GM12891 (cell line): ENCODE measurements around the gene CREB3L2.

Experiments used
- DNase-seq: peaks from one replicate; pipeline ENCODE4 v3.0.0; 2011; ENCODE audit warnings: low spot score; ENCODE audit not compliant: insufficient read length
- FAIRE-seq: peaks from 2 replicates; lab custom pipeline; 2011; peaks lifted over from hg19 to GRCh38; lab: Jason Lieb, UNC
- PAX5 ChIP-seq: IDR thresholded peaks from 2 replicates; pipeline ENCODE4 v1.6.1; 2011; ENCODE audit warnings: low read length, moderate library complexity, mild to moderate bottlenecking; ENCODE audit not compliant: insufficient read depth, severe bottlenecking
- POLR2A ChIP-seq: IDR thresholded peaks from 2 replicates; pipeline ENCODE4 v1.6.1; 2011; ENCODE audit warnings: low read depth, low read length, control low read depth
- POLR2AphosphoS5 ChIP-seq: IDR thresholded peaks from 2 replicates; pipeline ENCODE4 v1.6.1; 2011; ENCODE audit warnings: low read depth, low read length, control low read depth
- POU2F2 ChIP-seq: IDR thresholded peaks from 2 replicates; pipeline ENCODE4 v1.6.1; 2011; ENCODE audit warnings: low read depth, mild to moderate bottlenecking, control low read depth, low read length, moderate library complexity
- SPI1 ChIP-seq: IDR thresholded peaks from 2 replicates; pipeline ENCODE4 v1.6.1; 2011; ENCODE audit warnings: low read depth, low read length, control low read depth
- TAF1 ChIP-seq: IDR thresholded peaks from 2 replicates; pipeline ENCODE4 v1.6.1; 2011; ENCODE audit warnings: low read depth, low read length, control low read depth

Gene CREB3L2

GRCh38 chr7:137992550-137993394 is 9.1 kb downstream of the CREB3L2 start:
- no peak for FAIRE-seq
- no peak for DNase-seq
- peak; percentile 53; the same call in 1 of the 2 replicates for TF ChIP-seq POU2F2
- no peak for TF ChIP-seq POLR2AphosphoS5

DNA sequence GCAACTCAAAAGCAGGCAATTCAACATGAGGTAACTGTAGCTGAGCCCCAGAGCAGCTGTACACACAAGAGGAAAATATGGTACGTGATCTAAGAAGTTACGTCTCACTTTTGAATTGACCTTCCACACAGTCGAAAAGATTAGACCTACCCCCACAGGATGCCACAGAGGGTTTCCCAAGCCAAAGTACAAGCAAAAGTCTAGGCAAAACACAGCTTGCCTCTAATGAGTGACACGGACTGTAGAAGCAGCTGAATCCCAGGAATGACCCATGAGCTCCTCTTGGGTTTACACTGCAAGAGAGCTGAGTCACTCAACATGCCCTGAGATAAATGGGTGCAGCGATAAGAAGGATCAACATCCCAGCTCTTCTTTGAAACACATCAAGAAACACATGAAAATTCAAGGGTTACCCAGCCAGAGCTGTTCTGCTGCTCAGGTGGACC is 9.8 kb downstream of the CREB3L2 start:
- FAIRE-seq = no peak

GRCh38 chr7:137990251-137990941 is 11.5 kb downstream of the CREB3L2 start:
- no peak for TF ChIP-seq POLR2A
- no peak for TF ChIP-seq POLR2AphosphoS5
- TF ChIP-seq PAX5 = no peak
- no peak for TF ChIP-seq POU2F2
- TF ChIP-seq TAF1 = no peak
- no peak for TF ChIP-seq SPI1
- no peak for DNase-seq
- FAIRE-seq = no peak

More for the DNA sequence above, 9.8 kb downstream of the CREB3L2 start:
- no peak for DNase-seq
- TF ChIP-seq POLR2A = no peak
- no peak for TF ChIP-seq POLR2AphosphoS5
- no peak for TF ChIP-seq TAF1
- no peak for TF ChIP-seq SPI1
- TF ChIP-seq POU2F2 = no peak
- no peak for TF ChIP-seq PAX5

DNA sequence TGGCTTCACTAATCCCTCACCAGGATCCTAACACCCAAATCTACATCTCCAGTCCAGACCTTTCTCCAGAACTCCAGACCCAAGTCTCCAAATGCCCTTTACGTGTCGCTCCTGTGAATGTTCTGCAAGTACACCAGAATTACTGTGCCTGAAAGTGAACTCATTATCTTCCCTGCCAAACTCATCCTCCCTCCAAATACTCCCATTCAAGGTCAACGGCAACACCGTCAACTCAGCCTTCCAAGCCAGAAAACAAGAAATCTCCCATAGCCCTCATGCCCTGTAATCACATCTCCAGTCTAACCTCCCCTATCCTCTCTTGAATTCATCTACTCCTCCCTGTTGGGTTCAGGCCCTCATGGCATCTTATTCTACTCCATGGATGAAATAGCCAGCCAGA is 12.3 kb downstream of the CREB3L2 start:
- no peak for FAIRE-seq
- no peak for DNase-seq
- no peak for TF ChIP-seq TAF1
- TF ChIP-seq PAX5 = no peak
- TF ChIP-seq SPI1 = no peak

GRCh38 chr7:137989094-137989493 is 12.8 kb downstream of the CREB3L2 start:
- TF ChIP-seq POU2F2 (no peak), PAX5 (no peak), TAF1 (no peak), POLR2AphosphoS5 (no peak), SPI1 (no peak), POLR2A (no peak)
- FAIRE-seq = no peak
- DNase-seq = no peak

DNA sequence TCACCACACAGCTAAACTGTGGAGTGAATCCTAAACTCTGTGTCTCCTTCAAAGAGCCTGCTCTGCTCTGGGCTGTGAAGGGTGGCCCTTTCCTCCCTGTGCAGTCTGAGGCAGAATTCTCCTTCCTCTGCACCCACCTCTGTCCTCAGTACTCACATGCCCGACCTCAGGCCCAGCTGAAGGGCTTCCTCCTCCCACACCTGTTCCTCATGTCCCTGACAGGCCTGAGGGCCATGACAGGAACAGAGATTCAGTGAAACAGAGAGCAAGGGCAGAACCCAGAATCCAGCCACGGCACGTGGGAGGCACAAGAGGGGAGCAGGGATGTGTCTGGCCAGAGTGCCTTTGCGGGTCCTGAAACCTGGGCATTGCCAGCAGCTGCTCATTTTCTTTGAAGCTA is 13.9 kb downstream of the CREB3L2 start:
- peak; percentile 50; the same call in 1 of the 2 replicates for TF ChIP-seq SPI1
- no peak for TF ChIP-seq POLR2A
- no peak for TF ChIP-seq TAF1
- no peak for TF ChIP-seq PAX5
- FAIRE-seq (peak; percentile 76), DNase-seq (no peak)

DNA sequence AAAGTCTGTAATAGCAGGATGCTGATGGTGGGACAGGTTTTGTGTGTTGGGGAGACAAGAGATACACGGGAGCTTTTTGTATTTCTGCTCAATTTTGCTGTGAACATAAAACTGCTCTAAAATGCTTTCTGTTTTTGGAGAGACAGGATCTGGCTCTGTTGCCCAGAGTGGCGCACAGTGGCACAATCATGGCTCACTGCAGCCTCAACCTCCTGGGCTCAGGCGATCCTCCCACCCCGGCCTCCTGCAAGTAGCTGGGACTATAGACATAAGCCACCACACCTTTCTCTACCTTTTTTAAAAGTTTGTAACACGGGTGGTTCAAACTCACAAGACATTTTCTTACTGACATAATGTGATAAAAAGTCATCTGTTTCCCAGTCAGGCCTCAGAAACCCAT is 14.3 kb downstream of the CREB3L2 start:
- DNase-seq (no peak), FAIRE-seq (no peak)

DNA sequence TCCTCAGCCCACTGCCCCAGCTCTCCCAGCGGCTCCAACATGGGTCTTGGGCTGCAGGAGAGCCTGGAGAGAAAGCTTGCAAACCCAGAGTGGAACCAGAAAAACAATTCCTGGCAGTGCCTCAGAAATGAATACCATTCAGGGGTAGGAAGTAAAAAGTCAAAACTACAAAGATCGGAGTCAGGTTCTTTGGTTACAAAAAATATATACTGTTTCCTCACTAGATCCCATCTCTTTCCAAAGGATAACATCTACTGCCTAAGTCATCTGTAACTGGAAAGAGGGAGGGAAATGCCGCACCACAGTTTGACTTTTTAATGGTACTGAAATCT is 14.9 kb downstream of the CREB3L2 start:
- no peak for DNase-seq
- no peak for FAIRE-seq

More for the DNA sequence above, 14.3 kb downstream of the CREB3L2 start:
- no peak for TF ChIP-seq TAF1
- TF ChIP-seq POLR2AphosphoS5 = no peak
- no peak for TF ChIP-seq POU2F2
- no peak for TF ChIP-seq POLR2A
- TF ChIP-seq PAX5 = no peak
- TF ChIP-seq SPI1 = no peak

DNA sequence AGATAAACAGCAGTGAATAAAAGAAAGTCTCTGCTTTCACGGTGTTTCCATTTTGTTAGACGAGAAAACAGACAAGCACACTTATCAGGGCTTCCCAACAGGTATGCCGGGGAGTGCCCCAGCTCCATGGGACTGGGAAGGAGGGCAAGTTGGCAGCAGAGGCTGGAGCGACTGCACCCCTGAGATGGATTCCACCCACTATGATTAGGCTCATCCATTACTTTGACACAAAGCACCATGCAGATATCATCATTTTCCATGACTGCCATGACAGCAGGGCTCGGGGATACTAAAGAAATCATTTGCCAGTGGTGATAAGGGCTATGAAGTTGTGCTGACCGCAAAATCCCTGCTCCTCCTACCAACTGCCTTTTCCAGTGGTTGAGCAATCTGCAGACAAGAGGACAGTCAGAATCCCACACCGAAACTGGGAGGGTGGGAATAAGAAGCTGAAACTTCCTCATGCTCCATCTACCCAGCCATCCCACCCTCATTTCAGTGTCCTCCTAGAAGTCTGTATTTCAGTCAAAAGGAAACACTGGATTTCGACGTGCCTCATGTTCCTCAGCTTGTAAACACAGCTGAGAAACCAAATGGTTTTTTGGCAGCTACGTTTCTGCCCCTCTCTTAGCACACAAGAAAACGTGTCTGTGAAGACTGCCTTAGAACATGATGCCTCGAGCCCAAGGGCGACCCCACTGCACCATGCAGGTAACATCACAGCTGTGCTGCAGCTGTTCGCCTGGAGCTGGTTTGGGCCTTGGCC is 15.5 kb downstream of the CREB3L2 start:
- TF ChIP-seq POLR2AphosphoS5 (0 out of 2 replicates have a peak, but pooled peaks have one; percentile 46), TAF1 (no peak)
- DNase-seq (no peak), FAIRE-seq (peak; percentile 87)

More for the DNA sequence above, 14.9 kb downstream of the CREB3L2 start:
- no peak for TF ChIP-seq POLR2AphosphoS5
- TF ChIP-seq PAX5 = no peak
- TF ChIP-seq POLR2A = no peak
- TF ChIP-seq SPI1 = no peak
- TF ChIP-seq POU2F2 = no peak
- no peak for TF ChIP-seq TAF1
